GM12892 (cell line): Measurements from ENCODE around the gene RPL14.

Source experiments
- POLR2AphosphoS5 ChIP-seq: IDR thresholded peaks from 2 replicates; pipeline ENCODE4 v1.6.1; 2011; ENCODE audit warnings: low read depth, low read length, control low read depth
- TAF1 ChIP-seq: IDR thresholded peaks from 2 replicates; pipeline ENCODE4 v1.6.1; 2011; ENCODE audit warnings: low read depth, mild to moderate bottlenecking, control low read depth, low read length, borderline replicate concordance

DNA sequence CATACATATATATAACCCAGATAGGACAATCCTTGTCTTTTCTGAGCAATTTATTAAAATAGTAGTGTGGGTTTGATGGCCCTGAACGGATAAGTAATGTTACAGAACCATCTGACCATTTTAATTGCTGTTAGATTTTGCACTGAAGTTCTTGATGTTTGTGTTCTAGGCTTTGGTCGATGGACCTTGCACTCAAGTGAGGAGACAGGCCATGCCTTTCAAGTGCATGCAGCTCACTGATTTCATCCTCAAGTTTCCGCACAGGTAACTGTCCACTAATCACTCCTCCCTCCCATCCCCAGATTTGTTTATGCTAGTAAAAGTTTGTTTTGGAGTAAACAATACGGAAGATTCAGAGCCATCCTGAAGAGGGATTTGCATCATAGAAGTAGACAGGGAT is 1.3 kb downstream of the RPL14 start:
- no peak for TF ChIP-seq POLR2AphosphoS5
- no peak for TF ChIP-seq TAF1
